HL-60 (cell line): ENCODE results near the gene NET1.

Experiments used
- CTCF ChIP-seq: IDR thresholded peaks from one replicate; pipeline ENCODE4 v1.5.1; 2011; ENCODE audit warnings: low read length, control low read depth, inconsistent platforms; ENCODE audit not compliant: insufficient read depth
- GABPA ChIP-seq: IDR thresholded peaks from 2 replicates; pipeline ENCODE4 v1.6.1; 2012; ENCODE audit warnings: low read depth
- POLR2AphosphoS5 ChIP-seq: IDR thresholded peaks from 2 replicates; pipeline ENCODE4 v1.6.1; 2012; ENCODE audit warnings: low read depth
- SPI1 ChIP-seq: IDR thresholded peaks from 2 replicates; pipeline ENCODE4 v1.6.1; 2012; ENCODE audit warnings: low read depth, mild to moderate bottlenecking, borderline replicate concordance
- TF ChIP-seq, protein P1 (sequence below): IDR thresholded peaks from 2 replicates; pipeline ENCODE4 v1.6.1; 2012; ENCODE audit warnings: low read depth; ENCODE audit not compliant: insufficient replicate concordance

- TF ChIP-seq POLR2AphosphoS5 (no peak), CTCF (no peak), SPI1 (no peak), GABPA (no peak)
- TF ChIP-seq, protein P1, sequence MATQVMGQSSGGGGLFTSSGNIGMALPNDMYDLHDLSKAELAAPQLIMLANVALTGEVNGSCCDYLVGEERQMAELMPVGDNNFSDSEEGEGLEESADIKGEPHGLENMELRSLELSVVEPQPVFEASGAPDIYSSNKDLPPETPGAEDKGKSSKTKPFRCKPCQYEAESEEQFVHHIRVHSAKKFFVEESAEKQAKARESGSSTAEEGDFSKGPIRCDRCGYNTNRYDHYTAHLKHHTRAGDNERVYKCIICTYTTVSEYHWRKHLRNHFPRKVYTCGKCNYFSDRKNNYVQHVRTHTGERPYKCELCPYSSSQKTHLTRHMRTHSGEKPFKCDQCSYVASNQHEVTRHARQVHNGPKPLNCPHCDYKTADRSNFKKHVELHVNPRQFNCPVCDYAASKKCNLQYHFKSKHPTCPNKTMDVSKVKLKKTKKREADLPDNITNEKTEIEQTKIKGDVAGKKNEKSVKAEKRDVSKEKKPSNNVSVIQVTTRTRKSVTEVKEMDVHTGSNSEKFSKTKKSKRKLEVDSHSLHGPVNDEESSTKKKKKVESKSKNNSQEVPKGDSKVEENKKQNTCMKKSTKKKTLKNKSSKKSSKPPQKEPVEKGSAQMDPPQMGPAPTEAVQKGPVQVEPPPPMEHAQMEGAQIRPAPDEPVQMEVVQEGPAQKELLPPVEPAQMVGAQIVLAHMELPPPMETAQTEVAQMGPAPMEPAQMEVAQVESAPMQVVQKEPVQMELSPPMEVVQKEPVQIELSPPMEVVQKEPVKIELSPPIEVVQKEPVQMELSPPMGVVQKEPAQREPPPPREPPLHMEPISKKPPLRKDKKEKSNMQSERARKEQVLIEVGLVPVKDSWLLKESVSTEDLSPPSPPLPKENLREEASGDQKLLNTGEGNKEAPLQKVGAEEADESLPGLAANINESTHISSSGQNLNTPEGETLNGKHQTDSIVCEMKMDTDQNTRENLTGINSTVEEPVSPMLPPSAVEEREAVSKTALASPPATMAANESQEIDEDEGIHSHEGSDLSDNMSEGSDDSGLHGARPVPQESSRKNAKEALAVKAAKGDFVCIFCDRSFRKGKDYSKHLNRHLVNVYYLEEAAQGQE, result no peak
Observed at GRCh38 chr10:5500162-5500670, 87.9 kb downstream of the NET1 start.
